Kidney (tissue), 22 donors: ENCODE measurements around the gene HDAC11. TPM values are rescaled to one million over a fixed set of nuclear protein-coding genes. Genes with fewer than 3 reads are reported as not detected.
"Not testable (repeated sequence)": the region's sequence is repeated elsewhere in the genome, so short reads cannot be mapped to it uniquely, and the experiment has no call there.

Experiments
- DNase-seq, 5 donors: peaks; one replicate each; pipeline ENCODE4 v3.0.0-alpha.2; 2013 to 2020
- FAIRE-seq: peaks from 2 replicates; lab custom pipeline; 2012; peaks lifted over from hg19 to GRCh38; lab: Jason Lieb, UNC
- H3K27ac ChIP-seq, 2 donors: one replicate each; pipeline ENCODE4 v1.7.0; 2013; ENCODE audit warnings: low read depth in 2 of 2, low read length in 2 of 2, inconsistent platforms in 1 of 2
- H3K27me3 ChIP-seq: one replicate; pipeline ENCODE4 v1.7.1; 2013; ENCODE audit warnings: low read length, inconsistent platforms; ENCODE audit not compliant: control insufficient read depth, insufficient read depth
- H3K36me3 ChIP-seq, 3 donors: one replicate each; pipeline versions ENCODE4 v1.7.0 to v1.7.1; 2013; ENCODE audit warnings: low read length in 3 of 3, control low read depth in 1 of 3, inconsistent platforms in 1 of 3; ENCODE audit not compliant: insufficient read depth in 3 of 3, control insufficient read depth in 2 of 3
- H3K4me1 ChIP-seq, 3 donors: one replicate each; pipeline versions ENCODE4 v1.7.0 to v1.7.1; 2013; ENCODE audit warnings: low read length in 3 of 3, inconsistent platforms in 1 of 3, low read depth in 1 of 3; ENCODE audit not compliant: control insufficient read depth in 2 of 3, insufficient read depth in 2 of 3
- H3K4me3 ChIP-seq, 3 donors: one replicate each; pipeline versions ENCODE4 v1.7.0 to v1.8.1; 2013; ENCODE audit warnings: low read length in 3 of 3, control low read depth in 1 of 3, inconsistent platforms in 1 of 3
- H3K9ac ChIP-seq, 3 donors: one replicate each; pipeline versions ENCODE4 v1.7.0 to v1.7.1; 2013; ENCODE audit warnings: low read length in 3 of 3, control low read depth in 1 of 3, inconsistent platforms in 1 of 3
- H3K9me3 ChIP-seq, 3 donors: one replicate each; pipeline versions ENCODE4 v1.7.0 to v1.7.1; 2013; ENCODE audit warnings: low read length in 3 of 3, control low read depth in 1 of 3, inconsistent platforms in 1 of 3; ENCODE audit not compliant: control insufficient read depth in 2 of 3, insufficient read depth in 1 of 3
- CTCF ChIP-seq: IDR thresholded peaks from 3 replicates; pipeline ENCODE4 v1.5.1; 2012; ENCODE audit warnings: mild to moderate bottlenecking, moderate library complexity, borderline replicate concordance; ENCODE audit not compliant: insufficient read depth; ENCODE audit errors: extremely low read depth
- intact Hi-C: fragments of 100-400 bp; cut with DNase I; formaldehyde crosslinking; loops from one replicate; pipeline ENCODE4 v1.11.1; 2022
- long read RNA-seq, 10 donors: library from polyadenylated mRNA in 1 of 10; unstranded in 1 of 10; transcript quantifications; one replicate each; pipeline ENCODE4 v2.0.0 and lab custom pipeline, GENCODE V29; 2021 to 2026
- polyA plus RNA-seq: library from polyadenylated mRNA; stranded (reverse); fragments of 350-450 nt; fragmentation: Illumina TruSeq; extraction: RNeasy Lipid Tissue Mini Kit (QIAGEN cat#74804); gene quantifications from one replicate; pipeline ENCODE4 v1.2.3, GENCODE V29; 2014; ENCODE audit warnings: low read depth, low replicate concordance; ENCODE audit not compliant: insufficient read depth
- total RNA-seq: library from RNA; stranded (reverse); fragmentation: NEBNext Ultra II Directional; extraction: Animal tissue kit (Norgen Biotek cat#: 25700); gene quantifications from one replicate; pipeline ENCODE4 v1.2.1, GENCODE V29; 2021
- donor health status: control.
- donor health status: control.
- donor health status: control.
- donor health status: control.
- donor health status: control.
- donor health status: DM: yes; HTN: yes; CAD: no.
- donor health status: Normal renal cell carcinoma (clear cell type).

HDAC11 gene
- 28.3 TPM for total RNA-seq
- 43.7 TPM for polyA plus RNA-seq
- long read RNA-seq, donor 1, partial matches to known transcripts: 0 of 4 reads
- long read RNA-seq, donor 1, other reads (novel, unspliced or antisense): 0 of 4 reads
- long read RNA-seq, donor 2, partial matches to known transcripts: 0 of 2 reads
- long read RNA-seq, donor 2, other reads (novel, unspliced or antisense): 0 of 2 reads
- long read RNA-seq, donor 3, transcript HDAC11-201 (10 exons, 2,960 nt): major isoform, 5 of 11 reads
- long read RNA-seq, donor 3, partial matches to known transcripts: 5 of 11 reads
- long read RNA-seq, donor 3, other reads (novel, unspliced or antisense): 0 of 11 reads
- long read RNA-seq, donor 4, partial matches to known transcripts: 0 of 3 reads
- long read RNA-seq, donor 4, other reads (novel, unspliced or antisense): 0 of 3 reads
- long read RNA-seq, donor 5: 0 reads
- long read RNA-seq, donor 6, partial matches to known transcripts: 0 of 2 reads
- long read RNA-seq, donor 6, other reads (novel, unspliced or antisense): 0 of 2 reads
- long read RNA-seq, donor 7, transcript HDAC11-213 (9 exons, 2,766 nt): minor isoform, 7 of 84 reads
- long read RNA-seq, donor 7, transcript HDAC11-201 (10 exons, 2,960 nt): major isoform, 39 of 84 reads
- long read RNA-seq, donor 7, partial matches to known transcripts: 2 of 84 reads
- long read RNA-seq, donor 7, other reads (novel, unspliced or antisense): 35 of 84 reads
- long read RNA-seq, donor 8, partial matches to known transcripts: 0 of 2 reads
- long read RNA-seq, donor 8, other reads (novel, unspliced or antisense): 0 of 2 reads
- long read RNA-seq, donor 9, partial matches to known transcripts: 0 of 2 reads
- long read RNA-seq, donor 9, other reads (novel, unspliced or antisense): 0 of 2 reads
- long read RNA-seq, donor 10, partial matches to known transcripts: 0 of 1 reads
- long read RNA-seq, donor 10, other reads (novel, unspliced or antisense): 0 of 1 reads

DNA sequence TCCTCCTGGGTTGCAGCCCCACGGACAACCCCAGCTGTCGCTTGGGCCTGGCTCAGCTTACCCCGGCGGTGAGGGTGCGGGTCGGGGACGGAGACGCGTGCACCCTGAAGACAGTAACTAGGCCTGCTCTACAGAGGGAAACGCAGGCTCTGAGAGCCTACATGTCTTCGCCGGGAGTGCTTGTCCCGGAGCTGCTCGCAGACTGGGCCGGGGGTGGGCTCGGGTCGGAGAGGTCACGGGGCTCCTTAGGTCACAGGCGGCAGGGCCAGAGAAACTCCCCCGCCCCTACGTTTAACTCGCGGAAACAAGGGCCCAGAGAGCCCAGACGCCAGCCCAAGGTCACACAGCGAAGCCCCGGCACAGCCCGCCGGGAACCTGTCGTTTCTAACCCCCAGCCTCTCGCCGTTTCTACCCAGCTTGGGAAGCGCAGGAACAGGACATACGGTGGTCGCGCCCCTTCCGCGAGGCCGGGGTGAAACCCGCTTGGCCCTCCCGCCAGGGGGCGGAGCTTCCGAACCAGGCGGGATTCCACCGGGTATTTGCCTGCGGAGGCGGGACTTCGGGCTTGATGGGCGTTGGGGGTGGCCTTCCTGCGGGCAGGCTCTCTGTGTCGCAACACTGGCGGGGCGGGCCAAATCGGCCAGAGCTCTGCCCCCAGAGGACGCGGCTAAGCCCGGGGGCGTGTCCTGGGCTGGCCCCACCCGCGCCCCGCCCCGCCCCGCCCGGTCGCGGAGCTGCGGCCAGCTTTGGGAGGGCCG is at the start of gene HDAC11:
HDAC11 (plus strand) TSS at position 725 of the 758 bp plus-strand sequence. CDS start 42 bp downstream, outside the sequence.
- Histone ChIP-seq H3K4me3 (peak within 1 kb of the TSS; percentile 73 to 88 (median 74)), H3K27me3 (no peaks in the 10 kb centered on the region), H3K27ac (peak within 1 kb of the TSS; percentile 62 to 89), H3K9me3 (no peaks in the 10 kb centered on the region), H3K4me1 (peaks cover 0 to 14% (median 5%) of the 10 kb centered on the region in 3 donors), H3K9ac (peak within 1 kb of the TSS; percentile 42 to 92 (median 52)), H3K36me3 (no peaks in the 10 kb centered on the region)
- DNase-seq (peak; percentile 98 to 100 (median 99)), FAIRE-seq (no peak)
- TF ChIP-seq CTCF: peak; percentile 37
- intact Hi-C loops: no loop called here

- FAIRE-seq, H3K9ac ChIP-seq, H3K36me3 ChIP-seq, H3K9me3 ChIP-seq, H3K4me1 ChIP-seq, H3K4me3 ChIP-seq, H3K27me3 ChIP-seq, intact Hi-C loops, DNase-seq, H3K27ac ChIP-seq: not testable (repeated sequence)
These were observed 49.7 kb upstream of the HDAC11 start for GRCh38 chr3:13430411-13430875.

DNA sequence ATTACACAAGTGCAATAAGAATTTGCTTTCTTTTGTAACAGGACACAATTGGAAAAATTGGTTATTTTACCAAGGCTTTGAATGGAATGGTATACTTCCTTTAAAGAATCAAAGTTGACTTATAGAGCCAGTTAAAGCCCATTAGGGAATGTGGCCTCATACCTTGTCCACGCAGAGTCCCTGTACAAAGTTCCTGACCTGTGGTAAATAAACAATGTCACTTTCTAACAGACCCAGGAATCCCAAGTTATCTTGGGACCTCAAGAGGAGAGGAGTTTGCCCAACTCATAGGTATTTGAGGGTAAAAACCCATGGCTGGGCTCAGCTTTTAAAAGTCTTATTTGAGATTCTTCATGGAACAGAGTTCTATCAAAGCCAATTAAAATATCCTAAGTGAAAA is 48.0 kb upstream of the HDAC11 start:
- no peaks in the 10 kb centered on the region for H3K9me3 ChIP-seq
- no peak overlapping the region for H3K4me3 ChIP-seq
- intact Hi-C loops: no loop called here
- no peaks in the 10 kb centered on the region for H3K4me1 ChIP-seq
- no peak overlapping the region for H3K9ac ChIP-seq
- DNase-seq: no peak
- no peak for FAIRE-seq
- no peaks in the 10 kb centered on the region for H3K27me3 ChIP-seq
- H3K27ac ChIP-seq: no peak overlapping the region
- no peak for TF ChIP-seq CTCF
- H3K36me3 ChIP-seq: no peaks in the 10 kb centered on the region
